Panc1 (cell line): ENCODE results near the gene LSM14B. TPM values are rescaled to one million over a fixed set of nuclear protein-coding genes. Genes with fewer than 3 reads are reported as not detected.
A peak's percentile ranks its signal among the peaks of the same experiment; 100 is the strongest.

ENCODE experiments used
- ATAC-seq: fragments of 200-7000 bp; cut with Tn5 transposase; 2 replicates; pipeline ENCODE4 v1.9.1; 2020; ENCODE audit warnings: mild to moderate bottlenecking, moderate library complexity
- BruUV-seq: library from RNA; stranded (reverse); fragments of 400-500 nt; replicated peaks from 2 replicates; lab custom pipeline; 2021; lab: Mats Ljungman, UMichigan
- CTCF ChIA-PET: fragments of 300-600 bp; sonication (Branson Sonifier 250); formaldehyde crosslinking; loops from one replicate; lab custom pipeline; 2022; ENCODE audit warnings: antibody characterized with exemption; lab: Charles Lee
- POLR2A ChIA-PET: fragments of 300-600 bp; sonication (Branson Sonifier 250); formaldehyde crosslinking; loops from one replicate; lab custom pipeline; 2022; ENCODE audit warnings: antibody characterized with exemption; lab: Charles Lee
- DNase-seq: peaks from one replicate; pipeline ENCODE4 v3.0.0-alpha.2; 2010; ENCODE audit warnings: low read depth, low spot score
- H3K27ac ChIP-seq: 2 replicates; pipeline ENCODE4 v1.5.1; 2011; ENCODE audit warnings: mild to moderate bottlenecking, low read length, inconsistent platforms
- H3K27me3 ChIP-seq: fragments of 200-500 bp; sonication (Bioruptor generic); 2 replicates; pipeline ENCODE4 v1.6.0; 2014; ENCODE audit warnings: low read length, inconsistent platforms; ENCODE audit not compliant: control insufficient read depth, insufficient read depth
- H3K36me3 ChIP-seq: fragments of 200-500 bp; sonication (Bioruptor generic); 2 replicates; pipeline ENCODE4 v1.5.1; 2014; ENCODE audit warnings: inconsistent platforms, mild to moderate bottlenecking, low read length, moderate library complexity; ENCODE audit not compliant: control insufficient read depth, insufficient read depth
- H3K4me1 ChIP-seq: 2 replicates; pipeline ENCODE4 v1.5.1; 2011; ENCODE audit warnings: inconsistent platforms, mild to moderate bottlenecking, low read length, moderate library complexity; ENCODE audit not compliant: control insufficient read depth, insufficient read depth
- H3K4me3 ChIP-seq, 2 experiments: 2 replicates each; pipeline ENCODE4 v1.5.1; 2011 to 2012; ENCODE audit warnings: low read depth in 2 of 2, low read length in 2 of 2, mild to moderate bottlenecking in 2 of 2, inconsistent platforms in 1 of 2, moderate library complexity in 1 of 2
- H3K9me3 ChIP-seq: fragments of 200-500 bp; sonication (Bioruptor generic); 2 replicates; pipeline ENCODE4 v1.5.1; 2014; ENCODE audit warnings: low read depth, mild to moderate bottlenecking, inconsistent platforms, low read length, moderate library complexity; ENCODE audit not compliant: control insufficient read depth, insufficient read depth
- CTCF ChIP-seq: fragments of 450-650 bp; IDR thresholded peaks from 2 replicates; pipeline ENCODE4 v1.5.1; 2017; ENCODE audit warnings: mild to moderate bottlenecking
- POLR2AphosphoS5 ChIP-seq: IDR thresholded peaks from 2 replicates; pipeline ENCODE4 v1.6.1; 2012; ENCODE audit warnings: mild to moderate bottlenecking, low read depth, low read length, moderate library complexity
- SIN3A ChIP-seq: IDR thresholded peaks from 2 replicates; pipeline ENCODE4 v1.6.1; 2012; ENCODE audit warnings: low read depth, mild to moderate bottlenecking, low read length, moderate library complexity, borderline replicate concordance; ENCODE audit not compliant: insufficient read depth
- TCF7L2 ChIP-seq: IDR thresholded peaks from 2 replicates; pipeline ENCODE4 v1.6.1; 2011; ENCODE audit warnings: mild to moderate bottlenecking, low read depth, low read length, inconsistent platforms
- in situ Hi-C: cut with HindIII; loops from 2 replicates; pipeline ENCODE4 v1.10.0; 2016; ENCODE audit warnings: low sequenced_read_pairs, low pct_unique_long_range_greater_than_20kb
- intact Hi-C: fragments of 100-400 bp; cut with micrococcal nuclease; formaldehyde crosslinking; loops from one replicate; pipeline ENCODE4 v1.10.0; 2022; ENCODE audit not compliant: unreplicated experiment
- total RNA-seq: library from RNA; stranded (reverse); gene quantifications from one replicate; pipeline ENCODE4 v1.2.1, GENCODE V29; 2021; ENCODE audit not compliant: unreplicated experiment
- TF ChIP-seq, protein P1 (sequence below), 2 experiments: IDR thresholded peaks; 2 replicates each; pipeline ENCODE4 v1.6.1; 2011 to 2012; ENCODE audit warnings: low read depth in 2 of 2, control low read depth in 1 of 2, low read length in 1 of 2, mild to moderate bottlenecking in 1 of 2, moderate library complexity in 1 of 2; ENCODE audit not compliant: insufficient read depth in 1 of 2

The LSM14B gene
- total RNA-seq, 1 experiment from 2014 or later = 52.2 TPM

DNA sequence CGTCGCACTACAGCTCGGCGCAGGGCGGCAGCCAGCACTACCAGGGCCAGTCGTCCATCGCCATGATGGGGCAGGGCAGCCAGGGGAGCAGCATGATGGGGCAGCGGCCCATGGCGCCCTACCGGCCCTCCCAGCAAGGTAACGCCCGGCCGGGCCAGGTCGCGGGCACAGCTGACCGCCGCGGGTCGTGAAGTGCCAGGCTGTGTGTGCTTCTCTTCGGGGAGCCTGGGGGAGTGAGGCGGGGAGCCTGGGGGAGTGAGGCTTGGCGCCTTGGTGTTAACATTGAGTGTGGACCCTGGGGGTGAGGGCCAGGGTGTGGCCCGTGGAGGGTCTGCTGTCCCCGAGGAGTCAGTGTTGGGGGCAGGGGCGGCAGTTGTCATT lies 41.2 kb downstream of the LSM14B start:
- no peaks in the 10 kb centered on the region for H3K27me3 ChIP-seq
- no peaks in the 10 kb centered on the region for H3K4me1 ChIP-seq
- H3K9me3 ChIP-seq = no peaks in the 10 kb centered on the region
- DNase-seq = no peak
- POLR2A ChIA-PET = no interaction called here
- no peak overlapping the region for H3K4me3 ChIP-seq
- CTCF ChIA-PET = no interaction called here
- no peaks in the 10 kb centered on the region; the same call in 1 of the 2 replicates for H3K36me3 ChIP-seq
- intact Hi-C loops (no loop called here), in situ Hi-C loops (no loop called here)
- no peak overlapping the region for H3K27ac ChIP-seq
- TF ChIP-seq SIN3A (no peak), CTCF (no peak), POLR2AphosphoS5 (no peak), TCF7L2 (no peak)
- TF ChIP-seq, protein P1, sequence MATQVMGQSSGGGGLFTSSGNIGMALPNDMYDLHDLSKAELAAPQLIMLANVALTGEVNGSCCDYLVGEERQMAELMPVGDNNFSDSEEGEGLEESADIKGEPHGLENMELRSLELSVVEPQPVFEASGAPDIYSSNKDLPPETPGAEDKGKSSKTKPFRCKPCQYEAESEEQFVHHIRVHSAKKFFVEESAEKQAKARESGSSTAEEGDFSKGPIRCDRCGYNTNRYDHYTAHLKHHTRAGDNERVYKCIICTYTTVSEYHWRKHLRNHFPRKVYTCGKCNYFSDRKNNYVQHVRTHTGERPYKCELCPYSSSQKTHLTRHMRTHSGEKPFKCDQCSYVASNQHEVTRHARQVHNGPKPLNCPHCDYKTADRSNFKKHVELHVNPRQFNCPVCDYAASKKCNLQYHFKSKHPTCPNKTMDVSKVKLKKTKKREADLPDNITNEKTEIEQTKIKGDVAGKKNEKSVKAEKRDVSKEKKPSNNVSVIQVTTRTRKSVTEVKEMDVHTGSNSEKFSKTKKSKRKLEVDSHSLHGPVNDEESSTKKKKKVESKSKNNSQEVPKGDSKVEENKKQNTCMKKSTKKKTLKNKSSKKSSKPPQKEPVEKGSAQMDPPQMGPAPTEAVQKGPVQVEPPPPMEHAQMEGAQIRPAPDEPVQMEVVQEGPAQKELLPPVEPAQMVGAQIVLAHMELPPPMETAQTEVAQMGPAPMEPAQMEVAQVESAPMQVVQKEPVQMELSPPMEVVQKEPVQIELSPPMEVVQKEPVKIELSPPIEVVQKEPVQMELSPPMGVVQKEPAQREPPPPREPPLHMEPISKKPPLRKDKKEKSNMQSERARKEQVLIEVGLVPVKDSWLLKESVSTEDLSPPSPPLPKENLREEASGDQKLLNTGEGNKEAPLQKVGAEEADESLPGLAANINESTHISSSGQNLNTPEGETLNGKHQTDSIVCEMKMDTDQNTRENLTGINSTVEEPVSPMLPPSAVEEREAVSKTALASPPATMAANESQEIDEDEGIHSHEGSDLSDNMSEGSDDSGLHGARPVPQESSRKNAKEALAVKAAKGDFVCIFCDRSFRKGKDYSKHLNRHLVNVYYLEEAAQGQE (IDR thresholded peaks at IDR 0.05; ENCODE audit: insufficient read depth in 1 of 2, low read depth in 2 of 2, low read length in 1 of 2) = no peak
- ATAC-seq = no peak
- no TSS peak for BruUV-seq

GRCh38 chr20:62163986-62164762 lies 41.9 kb downstream of the LSM14B start:
- BruUV-seq = no TSS peak
- ChIA-PET CTCF (no interaction called here), POLR2A (no interaction called here)
- H3K27ac ChIP-seq = no peak overlapping the region
- H3K9me3 ChIP-seq = no peaks in the 10 kb centered on the region
- H3K4me3 ChIP-seq = no peak overlapping the region
- no peaks in the 10 kb centered on the region; the same call in 1 of the 2 replicates for H3K36me3 ChIP-seq
- no peaks in the 10 kb centered on the region for H3K4me1 ChIP-seq
- DNase-seq (no peak), ATAC-seq (peak; percentile 25; the same call in 1 of the 2 replicates)
- no peaks in the 10 kb centered on the region for H3K27me3 ChIP-seq
- intact Hi-C loops (no loop called here), in situ Hi-C loops (no loop called here)
- no peak for TF ChIP-seq TCF7L2
- no peak for TF ChIP-seq SIN3A
- TF ChIP-seq, protein P1 (IDR thresholded peaks at IDR 0.05; ENCODE audit: insufficient read depth in 1 of 2, low read depth in 2 of 2, low read length in 1 of 2) = no peak
- TF ChIP-seq POLR2AphosphoS5 = no peak
- no peak for TF ChIP-seq CTCF
